Upper lobe of left lung (tissue), 6 donors: ENCODE results near the gene UNCX. TPM values are rescaled to one million over a fixed set of nuclear protein-coding genes. Genes with fewer than 3 reads are reported as not detected.
A peak's percentile ranks its signal among the peaks of the same experiment; 100 is the strongest.

Experiments
- ATAC-seq, 2 donors: fragments of 200-7000 bp; cut with Tn5 transposase; one replicate each; pipeline ENCODE4 v1.9.1; 2022; ENCODE audit warnings: mild to moderate bottlenecking in 2 of 2, moderate library complexity in 2 of 2; ENCODE audit not compliant: low FRiP score in 2 of 2
- DNase-seq, 2 donors: peaks; one replicate each; pipeline ENCODE4 v3.0.0-alpha.2; 2019 to 2020
- H3K27ac ChIP-seq, 4 donors: fragments of 200-600 bp; sonication (generic); one replicate each; pipeline ENCODE4 v1.5.1; 2016 to 2019
- H3K27me3 ChIP-seq, 4 donors: fragments of 200-600 bp; sonication (generic); one replicate each; pipeline ENCODE4 v1.5.1; 2017 to 2019
- H3K36me3 ChIP-seq, 4 donors: fragments of 200-600 bp; sonication (generic); one replicate each; pipeline ENCODE4 v1.5.1; 2016 to 2019
- H3K4me1 ChIP-seq, 4 donors: fragments of 200-600 bp; sonication (generic); one replicate each; pipeline ENCODE4 v1.5.1; 2018 to 2019
- H3K4me3 ChIP-seq, 4 donors: fragments of 200-600 bp; sonication (generic); one replicate each; pipeline ENCODE4 v1.5.1; 2017 to 2019; ENCODE audit warnings: mild to moderate bottlenecking in 2 of 4, moderate library complexity in 1 of 4
- H3K9me3 ChIP-seq, 4 donors: fragments of 200-600 bp; sonication (generic); one replicate each; pipeline ENCODE4 v1.5.1; 2018 to 2019
- EP300 ChIP-seq, 4 donors: sonication (generic); formaldehyde crosslinking; IDR thresholded peaks; one replicate each; pipeline ENCODE4 v1.5.1; 2017; ENCODE audit warnings: antibody characterized with exemption in 4 of 4, control low read depth in 2 of 4
- POLR2A ChIP-seq, 4 donors: fragments of 450-650 bp; IDR thresholded peaks; one replicate each; pipeline ENCODE4 v1.5.1; 2016 to 2017; ENCODE audit warnings: antibody characterized with exemption in 4 of 4, mild to moderate bottlenecking in 2 of 4
- POLR2AphosphoS5 ChIP-seq, 2 donors: sonication (generic); formaldehyde crosslinking; IDR thresholded peaks; one replicate each; pipeline ENCODE4 v1.5.1; 2017; ENCODE audit warnings: antibody characterized with exemption in 2 of 2
- WGBS, 2 donors: methylation state at CpG; one replicate each; pipeline ENCODE4 v1.1.5; 2017 to 2018; 5-methylcytosine and 5-hydroxymethylcytosine counted together
- total RNA-seq, 6 donors: library from RNA; depleted of rRNA in 4 of 6; stranded (reverse); fragments of >200 nt in 4 of 6; gene quantifications; one replicate each; pipeline versions ENCODE4 v1.1.0 to v1.2.1, GENCODE V29; 2016 to 2021
- TF ChIP-seq, protein P1 (sequence below), 6 experiments: fragments of 450-650 bp in 4 of 6; fragments of 200-600 bp in 2 of 6; sonication (generic) in 2 of 6; IDR thresholded peaks; one replicate each; pipeline ENCODE4 v1.5.1; 2016 to 2019; ENCODE audit warnings: antibody characterized with exemption in 6 of 6
- donor health status: DM: no; HTN: no; CAD: no; lungs with moderate emphysema.
- donor health status: DM: no; HTN: yes; CAD: no; lungs with severe emphysema.

UNCX gene
- total RNA-seq, 6 donors from 2014 or later: not detected

DNA sequence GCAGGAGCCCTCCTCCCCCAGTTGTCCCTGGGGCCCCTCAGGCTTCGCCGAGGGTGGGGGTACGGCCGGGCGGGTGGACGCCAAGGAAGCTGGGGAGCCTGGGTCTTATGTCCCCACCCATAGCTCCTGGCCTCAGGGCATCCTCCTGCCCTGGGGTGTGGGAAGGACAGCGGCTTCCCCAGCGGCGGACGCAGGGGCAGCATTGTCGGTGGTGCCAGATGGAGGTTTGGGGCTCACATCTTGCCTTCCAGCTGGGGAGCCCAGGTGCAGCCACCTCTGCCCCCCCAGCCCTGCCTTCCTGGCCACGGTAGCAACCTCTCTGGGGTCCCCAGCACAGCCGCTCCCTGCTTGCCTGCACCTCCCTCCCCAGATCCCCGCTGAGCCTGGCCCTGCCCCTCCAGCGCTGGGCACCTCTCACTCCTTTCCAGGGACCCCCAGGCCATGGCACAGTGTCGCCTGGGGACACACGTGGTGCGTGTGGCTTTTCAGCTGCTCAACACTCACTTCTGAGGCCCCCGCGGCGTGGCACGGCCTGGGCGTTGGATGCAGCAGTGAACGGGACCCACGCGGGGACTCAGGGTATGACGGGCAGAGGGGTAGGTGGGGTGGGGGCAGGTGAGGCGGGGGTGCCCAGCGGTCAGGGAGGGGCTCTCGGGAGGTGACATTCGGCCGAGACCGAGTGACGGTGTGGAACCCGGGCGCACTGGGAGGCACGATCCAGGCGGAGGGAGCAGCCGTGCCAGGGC lies 53.1 kb downstream of the UNCX start:
- WGBS, 2 donors: 83 to 86% methylated on average over 14 to 39 of the region's 39 CpGs
- no peak for ATAC-seq

More for the DNA sequence above, 53.1 kb downstream of the UNCX start:
- Histone ChIP-seq H3K27me3 (peaks cover 0 to 11% (median 2%) of the 10 kb centered on the region in 4 donors), H3K9me3 (no peaks in the 10 kb centered on the region), H3K4me1 (peaks cover 8 to 14% (median 10%) of the 10 kb centered on the region in 4 donors), H3K4me3 (no peak overlapping the region), H3K36me3 (no peaks in the 10 kb centered on the region), H3K27ac (no peak overlapping the region)
- DNase-seq: peak in 1 of 2 donors; percentile 78
- TF ChIP-seq POLR2AphosphoS5 (IDR thresholded peaks at IDR 0.05) (no peak), POLR2A (IDR thresholded peaks at IDR 0.05) (no peak), EP300 (IDR thresholded peaks at IDR 0.05) (no peak)
- TF ChIP-seq, protein P1, sequence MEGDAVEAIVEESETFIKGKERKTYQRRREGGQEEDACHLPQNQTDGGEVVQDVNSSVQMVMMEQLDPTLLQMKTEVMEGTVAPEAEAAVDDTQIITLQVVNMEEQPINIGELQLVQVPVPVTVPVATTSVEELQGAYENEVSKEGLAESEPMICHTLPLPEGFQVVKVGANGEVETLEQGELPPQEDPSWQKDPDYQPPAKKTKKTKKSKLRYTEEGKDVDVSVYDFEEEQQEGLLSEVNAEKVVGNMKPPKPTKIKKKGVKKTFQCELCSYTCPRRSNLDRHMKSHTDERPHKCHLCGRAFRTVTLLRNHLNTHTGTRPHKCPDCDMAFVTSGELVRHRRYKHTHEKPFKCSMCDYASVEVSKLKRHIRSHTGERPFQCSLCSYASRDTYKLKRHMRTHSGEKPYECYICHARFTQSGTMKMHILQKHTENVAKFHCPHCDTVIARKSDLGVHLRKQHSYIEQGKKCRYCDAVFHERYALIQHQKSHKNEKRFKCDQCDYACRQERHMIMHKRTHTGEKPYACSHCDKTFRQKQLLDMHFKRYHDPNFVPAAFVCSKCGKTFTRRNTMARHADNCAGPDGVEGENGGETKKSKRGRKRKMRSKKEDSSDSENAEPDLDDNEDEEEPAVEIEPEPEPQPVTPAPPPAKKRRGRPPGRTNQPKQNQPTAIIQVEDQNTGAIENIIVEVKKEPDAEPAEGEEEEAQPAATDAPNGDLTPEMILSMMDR (IDR thresholded peaks at IDR 0.05): no peak

Other genes with a start within 250 kb of the UNCX start
- not detected for gene CYP2W1, start 249.7 kb upstream of the UNCX start, total RNA-seq
- 10 to 100 TPM; 11.2 to 32.8 (median 28.9) TPM for gene GPR146, start 188.3 kb upstream of the UNCX start, total RNA-seq
- 10 to 100 TPM in 2 of 6 donors, 1 to 10 TPM in 4; 6.5 to 24.7 (median 8.5) TPM for gene GPER1, start 144.8 kb upstream of the UNCX start, total RNA-seq
- 10 to 100 TPM; 12.5 to 45.1 (median 21.6) TPM for gene ZFAND2A, start 72.7 kb upstream of the UNCX start, total RNA-seq
- 10 to 100 TPM; 17.8 to 67.1 (median 42.4) TPM for gene MICALL2, start 226.6 kb downstream of the UNCX start, total RNA-seq